HG02642 (cell line): ENCODE results near the gene COL23A1.
"Not testable (repeated sequence)": the region's sequence is repeated elsewhere in the genome, so short reads cannot be mapped to it uniquely, and the experiment has no call there.

Experiments
- ATAC-seq: cut with Tn5 transposase; IDR thresholded peaks from one replicate; pipeline ENCODE4 v1.9.1; 2021; ENCODE audit warnings: mild to moderate bottlenecking; ENCODE audit not compliant: unreplicated experiment, poor library complexity

COL23A1 gene

GRCh38 chr5:178210686-178211085 lies 379.5 kb downstream of the COL23A1 start:
- no peak for ATAC-seq

- ATAC-seq, result no peak
Measured at GRCh38 chr5:178210073-178210535, 380.1 kb downstream of the COL23A1 start.

- no peak for ATAC-seq
Measured at GRCh38 chr5:178209334-178210072, 380.7 kb downstream of the COL23A1 start.

- no peak for ATAC-seq
Measured at GRCh38 chr5:178208540-178209227, 381.5 kb downstream of the COL23A1 start.

- no peak for ATAC-seq
Measured at GRCh38 chr5:178207917-178208280, 382.3 kb downstream of the COL23A1 start.

- no peak for ATAC-seq
Measured at GRCh38 chr5:178207183-178207916, 382.8 kb downstream of the COL23A1 start.

- ATAC-seq, result no peak
Measured at GRCh38 chr5:178206166-178207101, 383.8 kb downstream of the COL23A1 start.

GRCh38 chr5:178205749-178206047 lies 384.5 kb downstream of the COL23A1 start:
- ATAC-seq, result no peak

GRCh38 chr5:178204935-178205748 lies 385.1 kb downstream of the COL23A1 start:
- peak; percentile 61 for ATAC-seq

GRCh38 chr5:178204182-178204934 lies 385.8 kb downstream of the COL23A1 start, which contains the start of gene HNRNPAB:
Gene HNRNPAB, plus strand, starts transcription at chr5:178204533. Its CDS starts 305 bp downstream, at chr5:178204838.
- ATAC-seq, result peak; percentile 81

GRCh38 chr5:178203670-178204181 lies 386.5 kb downstream of the COL23A1 start:
- ATAC-seq, result peak; percentile 1

GRCh38 chr5:178202541-178202940 lies 387.7 kb downstream of the COL23A1 start:
- ATAC-seq, result no peak

- ATAC-seq, result no peak
Measured at GRCh38 chr5:178201927-178202235, 388.3 kb downstream of the COL23A1 start.

GRCh38 chr5:178201221-178201926 lies 388.8 kb downstream of the COL23A1 start:
- no peak for ATAC-seq

GRCh38 chr5:178199581-178200434 lies 390.4 kb downstream of the COL23A1 start:
- ATAC-seq, result no peak

- no peak for ATAC-seq
Measured at GRCh38 chr5:178198706-178199105, 391.5 kb downstream of the COL23A1 start.

GRCh38 chr5:178198151-178198550 lies 392.0 kb downstream of the COL23A1 start:
- ATAC-seq, result not testable (repeated sequence)
